NT2/D1 (cell line): Measurements from ENCODE around the gene MYBPH.

Experiments
- YY1 ChIP-seq: IDR thresholded peaks from 2 replicates; pipeline ENCODE4 v1.6.1; 2011; ENCODE audit not compliant: insufficient read length, insufficient read depth
- ZNF274 ChIP-seq: IDR thresholded peaks from 2 replicates; pipeline ENCODE4 v1.6.1; 2011; ENCODE audit warnings: mild to moderate bottlenecking, low read depth, low read length

- TF ChIP-seq YY1, result no peak
- no peak for TF ChIP-seq ZNF274
Observed at GRCh38 chr1:203140743-203141520, 34.7 kb downstream of the MYBPH start.
